PFSK-1 (cell line): ENCODE results near the gene MGAT5.

Source experiments
- FOXP2 ChIP-seq: optimal IDR thresholded peaks from 2 replicates; pipeline ENCODE3; 2011; ENCODE audit warnings: borderline replicate concordance, control low read depth, inconsistent platforms; ENCODE audit not compliant: insufficient read depth; ENCODE audit errors: extremely low read length, extremely low read depth
- POLR2AphosphoS5 ChIP-seq: IDR thresholded peaks from 2 replicates; pipeline ENCODE4 v1.6.1; 2012; ENCODE audit warnings: low read depth, mild to moderate bottlenecking, control low read depth, low read length, moderate library complexity
- REST ChIP-seq, 2 experiments: IDR thresholded peaks; 2 replicates each; pipeline versions ENCODE4 v1.6.1 to v1.8.0; 2011 to 2012; ENCODE audit warnings: low read depth in 2 of 2, low read length in 2 of 2, control low read depth in 1 of 2, inconsistent platforms in 1 of 2, mild to moderate bottlenecking in 1 of 2, moderate library complexity in 1 of 2; ENCODE audit not compliant: insufficient read depth in 1 of 2
- SIN3A ChIP-seq: IDR thresholded peaks from 2 replicates; pipeline ENCODE4 v1.6.1; 2012; ENCODE audit warnings: mild to moderate bottlenecking, low read length, moderate library complexity, borderline replicate concordance; ENCODE audit not compliant: insufficient read depth
- TAF1 ChIP-seq: IDR thresholded peaks from 2 replicates; pipeline ENCODE4 v1.6.1; 2012; ENCODE audit warnings: low read length, control low read depth, borderline replicate concordance; ENCODE audit not compliant: insufficient read depth

GRCh38 chr2:134259994-134260393 lies 6.1 kb downstream of the MGAT5 start:
- TF ChIP-seq REST (IDR thresholded peaks at IDR 0.05; ENCODE audit: insufficient read depth in 1 of 2, low read depth in 2 of 2, low read length in 2 of 2) (no peak), TAF1 (no peak), POLR2AphosphoS5 (no peak), SIN3A (no peak), FOXP2 (no peak)
